GM12865 (cell line): Measurements from ENCODE around the gene CPNE7.

ENCODE experiments used
- DNase-seq: peaks from one replicate; pipeline ENCODE4 v3.0.0; 2010; ENCODE audit warnings: low read depth
- H3K4me3 ChIP-seq: 2 replicates; pipeline ENCODE4 v1.5.1; 2011; ENCODE audit warnings: mild to moderate bottlenecking, low read depth, low read length, control low read depth
- CTCF ChIP-seq: IDR thresholded peaks from 2 replicates; pipeline ENCODE4 v1.5.1; 2011; ENCODE audit warnings: low read length, control low read depth, low read depth, inconsistent platforms; ENCODE audit not compliant: insufficient read depth; ENCODE audit errors: missing control alignments

The CPNE7 gene

GRCh38 chr16:89549007-89549700 is 26.4 kb upstream of the CPNE7 start:
- H3K4me3 ChIP-seq: no peak overlapping the region
- no peak for TF ChIP-seq CTCF
- DNase-seq: no peak

GRCh38 chr16:89550421-89551007 is 25.0 kb upstream of the CPNE7 start:
- TF ChIP-seq CTCF: no peak
- no peak for DNase-seq
- no peak overlapping the region for H3K4me3 ChIP-seq

GRCh38 chr16:89552329-89552728 is 23.2 kb upstream of the CPNE7 start:
- H3K4me3 ChIP-seq: no peak overlapping the region

GRCh38 chr16:89552913-89553312 is 22.6 kb upstream of the CPNE7 start:
- TF ChIP-seq CTCF: no peak
- no peak for DNase-seq
- H3K4me3 ChIP-seq: no peak overlapping the region

More at GRCh38 chr16:89552329-89552728, 23.2 kb upstream of the CPNE7 start:
- DNase-seq: no peak
- no peak for TF ChIP-seq CTCF

GRCh38 chr16:89553733-89554132 is 21.8 kb upstream of the CPNE7 start:
- no peak for TF ChIP-seq CTCF
- H3K4me3 ChIP-seq: no peak overlapping the region
- DNase-seq: no peak

GRCh38 chr16:89554343-89554742 is 21.2 kb upstream of the CPNE7 start:
- H3K4me3 ChIP-seq: no peak overlapping the region
- no peak for TF ChIP-seq CTCF
- no peak for DNase-seq

- H3K4me3 ChIP-seq: no peak overlapping the region
- TF ChIP-seq CTCF: no peak
- DNase-seq: no peak
Measured at GRCh38 chr16:89555265-89555664, 20.3 kb upstream of the CPNE7 start.
